Uterus (tissue), 2 donors: ENCODE data around the gene UPF1.

Source experiments
- CTCF ChIP-seq, 4 experiments: fragments of 200-600 bp in 2 of 4; fragments of 450-650 bp in 2 of 4; sonication (generic) in 2 of 4; IDR thresholded peaks; one replicate each; pipeline ENCODE4 v1.5.1; 2016 to 2019; ENCODE audit warnings: antibody characterized with exemption in 4 of 4, mild to moderate bottlenecking in 2 of 4, moderate library complexity in 1 of 4
- POLR2A ChIP-seq, 2 donors: fragments of 450-650 bp; IDR thresholded peaks; one replicate each; pipeline ENCODE4 v1.6.1; 2016; ENCODE audit warnings: antibody characterized with exemption in 2 of 2, mild to moderate bottlenecking in 1 of 2, moderate library complexity in 1 of 2

- no peak for TF ChIP-seq CTCF (IDR thresholded peaks at IDR 0.05)
- TF ChIP-seq POLR2A (IDR thresholded peaks at IDR 0.05): no peak
Observed at GRCh38 chr19:18889949-18890745, 58.4 kb downstream of the UPF1 start.
